22Rv1 (cell line): ENCODE measurements around the gene DCTN3.

Source experiments
- H3K27ac ChIP-seq: fragments of 450-650 bp; 2 replicates; pipeline ENCODE4 v1.5.1; 2017
- CTCF ChIP-seq: fragments of 450-650 bp; IDR thresholded peaks from 2 replicates; pipeline ENCODE4 v1.5.1; 2017; ENCODE audit warnings: mild to moderate bottlenecking
- ZFX ChIP-seq: fragments of 450-650 bp; IDR thresholded peaks from 2 replicates; pipeline ENCODE4 v1.6.1; 2017; ENCODE audit warnings: antibody characterized with exemption, borderline replicate concordance

Gene DCTN3

GRCh38 chr9:34573599-34574325 is 46.5 kb downstream of the DCTN3 start:
- no peak overlapping the region for H3K27ac ChIP-seq
- TF ChIP-seq CTCF (no peak), ZFX (no peak)

GRCh38 chr9:34572628-34573027 is 47.7 kb downstream of the DCTN3 start:
- no peak overlapping the region for H3K27ac ChIP-seq
- TF ChIP-seq ZFX (no peak), CTCF (no peak)

- no peak for TF ChIP-seq CTCF
- no peak for TF ChIP-seq ZFX
- no peak overlapping the region for H3K27ac ChIP-seq
Observed at GRCh38 chr9:34572092-34572491, 48.2 kb downstream of the DCTN3 start.

GRCh38 chr9:34571481-34571810 is 48.8 kb downstream of the DCTN3 start:
- TF ChIP-seq ZFX (no peak), CTCF (no peak)

GRCh38 chr9:34570809-34571480 is 49.4 kb downstream of the DCTN3 start:
- no peak overlapping the region for H3K27ac ChIP-seq
- TF ChIP-seq CTCF (no peak), ZFX (no peak)

More at GRCh38 chr9:34571481-34571810, 48.8 kb downstream of the DCTN3 start:
- no peak overlapping the region for H3K27ac ChIP-seq

- TF ChIP-seq CTCF (no peak), ZFX (no peak)
Observed at GRCh38 chr9:34570376-34570775, 49.9 kb downstream of the DCTN3 start.

GRCh38 chr9:34568774-34569173 is 51.5 kb downstream of the DCTN3 start:
- no peak for TF ChIP-seq ZFX
- no peak for TF ChIP-seq CTCF
- H3K27ac ChIP-seq = no peak overlapping the region

More at GRCh38 chr9:34570376-34570775, 49.9 kb downstream of the DCTN3 start:
- no peak overlapping the region for H3K27ac ChIP-seq
